ENCODE data around the gene RAP1GAP. TPM values are rescaled to one million over a fixed set of nuclear protein-coding genes. Genes with fewer than 3 reads are reported as not detected.

Gene RAP1GAP
- total and polyA plus RNA-seq, 8 donors: 21.1 to 117 (median 59.2) TPM

GRCh38 chr1:21604208-21604957, 64.8 kb downstream of the RAP1GAP start:
- H3K4me1 ChIP-seq: peaks cover 0 to 12% (median 10%) of the 10 kb centered on the region in 4 donors
- no peak for TF ChIP-seq POLR2AphosphoS5 (IDR thresholded peaks at IDR 0.05)
- no peak overlapping the region for H3K4me3 ChIP-seq
- H3K27ac ChIP-seq: no peak overlapping the region
- no peaks in the 10 kb centered on the region for H3K9me3 ChIP-seq
- H3K27me3 ChIP-seq: peaks cover 0 to 7% (median 0%) of the 10 kb centered on the region in 3 donors
- H3K36me3 ChIP-seq: peaks cover 0 to 38% (median 19%) of the 10 kb centered on the region in 4 donors
- WGBS, 5 donors: 86 to 95% (median 90%) methylated on average over 12 of the region's 12 CpGs
- no peak for DNase-seq
- intact Hi-C loops (cut with DNase I; ENCODE audit: low total_unique reads): no loop called here

GRCh38 chr1:21603177-21604138, 65.7 kb downstream of the RAP1GAP start:
- Histone ChIP-seq H3K27me3 (peaks cover 0 to 9% (median 0%) of the 10 kb centered on the region in 3 donors), H3K4me3 (no peak overlapping the region), H3K9me3 (no peaks in the 10 kb centered on the region), H3K36me3 (peaks cover 0 to 48% (median 24%) of the 10 kb centered on the region in 4 donors), H3K27ac (no peak overlapping the region), H3K4me1 (peaks cover 0 to 12% (median 10%) of the 10 kb centered on the region in 4 donors)
- intact Hi-C loops (cut with DNase I; ENCODE audit: low total_unique reads): no loop called here
- WGBS, 5 donors: 84 to 91% (median 88%) methylated on average over 24 to 39 of the region's 39 CpGs
- DNase-seq: no peak
- no peak for TF ChIP-seq POLR2A (IDR thresholded peaks at IDR 0.05)
- no peak for TF ChIP-seq EP300 (IDR thresholded peaks at IDR 0.05)
- no peak for TF ChIP-seq POLR2AphosphoS5 (IDR thresholded peaks at IDR 0.05)

DNA sequence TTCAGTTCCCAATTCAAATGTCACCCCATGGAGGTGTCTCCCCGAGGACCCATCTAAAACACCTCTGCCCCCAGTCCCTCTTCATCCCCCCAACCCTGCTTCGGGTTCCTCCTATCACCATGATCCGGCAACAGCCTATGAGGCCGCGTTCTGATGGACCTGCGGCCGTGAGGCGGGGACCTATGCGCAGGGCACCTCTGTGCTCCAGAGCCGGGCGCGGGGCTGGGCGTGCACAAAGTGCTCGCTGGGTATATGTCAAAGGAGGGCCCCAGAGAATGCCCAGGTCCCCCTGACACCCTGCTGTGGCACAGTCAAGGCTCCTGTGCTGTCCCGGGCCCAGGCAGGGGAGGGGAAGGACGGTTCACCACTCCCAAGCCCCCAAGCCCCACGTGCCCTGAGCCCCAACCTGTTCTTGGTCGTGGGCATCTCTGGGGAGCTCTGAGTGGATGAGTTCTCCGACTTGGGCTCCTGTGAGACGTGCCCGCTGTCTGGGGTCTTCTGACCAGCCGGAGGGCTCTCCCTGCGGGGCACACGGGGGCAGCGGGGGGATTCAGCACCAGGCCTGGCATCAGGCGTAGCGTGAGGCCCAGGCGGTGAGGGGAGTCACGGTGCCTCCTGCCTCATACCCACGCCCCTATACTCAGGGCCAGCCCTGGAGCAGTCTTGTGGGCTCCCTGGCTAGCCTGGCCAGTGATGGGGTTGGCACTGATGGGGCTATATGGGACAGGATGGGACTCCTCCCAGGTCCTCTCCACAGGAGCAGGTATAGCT, 67.7 kb downstream of the RAP1GAP start:
- peaks cover 3 to 68% (median 36%) of the 10 kb centered on the region in 4 donors for H3K36me3 ChIP-seq
- no peak for DNase-seq
- intact Hi-C loops (cut with DNase I; ENCODE audit: low total_unique reads): no loop called here
- no peaks in the 10 kb centered on the region for H3K4me1 ChIP-seq
- no peak for TF ChIP-seq POLR2A (IDR thresholded peaks at IDR 0.05)
- TF ChIP-seq EP300 (IDR thresholded peaks at IDR 0.05): no peak
- WGBS, 5 donors: 89 to 96% (median 90%) methylated on average over 18 to 30 of the region's 30 CpGs
- no peak overlapping the region for H3K4me3 ChIP-seq
- H3K27ac ChIP-seq: no peak overlapping the region
- no peaks in the 10 kb centered on the region for H3K9me3 ChIP-seq
- H3K27me3 ChIP-seq: peaks cover 0 to 17% (median 0%) of the 10 kb centered on the region in 3 donors

GRCh38 chr1:21599402-21599801, 69.8 kb downstream of the RAP1GAP start:
- WGBS, 5 donors: 85 to 89% (median 88%) methylated on average over 9 to 15 of the region's 15 CpGs
- TF ChIP-seq EP300 (IDR thresholded peaks at IDR 0.05) (no peak), CTCF (IDR thresholded peaks at IDR 0.05) (no peak), POLR2A (IDR thresholded peaks at IDR 0.05) (no peak), POLR2AphosphoS5 (IDR thresholded peaks at IDR 0.05) (no peak)
- DNase-seq: no peak
- intact Hi-C loops (cut with DNase I; ENCODE audit: low total_unique reads): no loop called here
- H3K27ac ChIP-seq: no peak overlapping the region
- no peaks in the 10 kb centered on the region for H3K9me3 ChIP-seq
- peaks cover 3 to 60% (median 34%) of the 10 kb centered on the region in 4 donors for H3K36me3 ChIP-seq
- no peaks in the 10 kb centered on the region for H3K4me1 ChIP-seq
- H3K27me3 ChIP-seq: peaks cover 0 to 24% (median 0%) of the 10 kb centered on the region in 3 donors
- H3K4me3 ChIP-seq: no peak overlapping the region

DNA sequence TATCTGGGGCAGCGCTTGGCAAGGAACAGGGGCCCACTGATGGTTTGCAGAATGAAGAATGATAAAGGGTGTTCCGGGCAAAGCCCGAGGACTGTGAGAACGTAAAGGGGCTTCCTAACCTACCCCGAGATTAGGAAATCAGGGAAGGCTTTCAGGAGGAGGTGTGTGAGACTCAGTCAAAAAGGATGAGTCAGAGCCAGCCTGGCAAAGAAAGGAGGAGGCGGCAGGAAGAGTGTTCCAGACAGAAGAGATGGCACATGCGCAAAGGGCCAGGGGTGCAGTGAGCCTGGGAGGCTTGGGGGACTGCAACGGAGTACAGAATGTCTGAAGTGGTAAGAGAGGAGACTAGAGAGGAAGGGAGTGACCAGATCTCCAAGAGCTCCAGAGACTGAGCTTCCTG, 70.3 kb downstream of the RAP1GAP start:
- 73 to 81% (median 78%) methylated on average over 8 of the region's 8 CpGs for WGBS, 5 donors
- no peak for DNase-seq
- H3K4me1 ChIP-seq: no peaks in the 10 kb centered on the region
- no peak for TF ChIP-seq POLR2AphosphoS5 (IDR thresholded peaks at IDR 0.05)
- no peak for TF ChIP-seq POLR2A (IDR thresholded peaks at IDR 0.05)
- no peak for TF ChIP-seq CTCF (IDR thresholded peaks at IDR 0.05)
- no peak for TF ChIP-seq EP300 (IDR thresholded peaks at IDR 0.05)
- peaks cover 3 to 60% (median 34%) of the 10 kb centered on the region in 4 donors for H3K36me3 ChIP-seq
- intact Hi-C loops (cut with DNase I; ENCODE audit: low total_unique reads): no loop called here
- H3K27me3 ChIP-seq: peaks cover 0 to 24% (median 0%) of the 10 kb centered on the region in 3 donors
- no peak overlapping the region for H3K27ac ChIP-seq
- no peak overlapping the region for H3K4me3 ChIP-seq
- no peaks in the 10 kb centered on the region for H3K9me3 ChIP-seq

Data from stomach (tissue), 9 donors.